Chondrocyte (in vitro differentiated cells): ENCODE data around the gene ZNF879. TPM values are rescaled to one million over a fixed set of nuclear protein-coding genes. Genes with fewer than 3 reads are reported as not detected.

ENCODE experiments used
- DNase-seq: peaks from one replicate; pipeline ENCODE4 v3.0.0; 2021; ENCODE audit warnings: mixed read lengths, low spot score
- H3K27ac Mint-ChIP-seq: one replicate; pipeline ENCODE4 v1.8.0; 2021; ENCODE audit warnings: mild to moderate bottlenecking, moderate library complexity, mixed read lengths; ENCODE audit not compliant: unreplicated experiment
- H3K27me3 Mint-ChIP-seq: 2 replicates; pipeline ENCODE4 v1.8.0; 2021; ENCODE audit warnings: low read depth, mixed read lengths
- H3K36me3 Mint-ChIP-seq: 2 replicates; pipeline ENCODE4 v1.8.0; 2021; ENCODE audit warnings: low read depth, mixed read lengths
- H3K4me1 Mint-ChIP-seq: 2 replicates; pipeline ENCODE4 v1.8.0; 2021; ENCODE audit warnings: low read depth, mild to moderate bottlenecking, mixed read lengths
- H3K4me3 Mint-ChIP-seq: one replicate; pipeline ENCODE4 v1.8.0; 2021; ENCODE audit warnings: mild to moderate bottlenecking, moderate library complexity, mixed read lengths; ENCODE audit not compliant: unreplicated experiment
- H3K9me3 Mint-ChIP-seq: 2 replicates; pipeline ENCODE4 v1.8.0; 2021; ENCODE audit warnings: low read depth, mixed read lengths
- CTCF ChIP-seq: fragments of 200-600 bp; sonication (generic); IDR thresholded peaks from 2 replicates; pipeline ENCODE4 v1.5.0; 2021; ENCODE audit warnings: antibody characterized with exemption, mild to moderate bottlenecking, moderate library complexity
- long read RNA-seq: library from polyadenylated mRNA; stranded (forward); transcript quantifications from one replicate; pipeline ENCODE4 v2.0.0, GENCODE V29; 2021
- total RNA-seq: library from RNA; stranded (reverse); gene quantifications from 3 replicates; pipeline ENCODE4 v1.2.1, GENCODE V29; 2021

Gene ZNF879
- total RNA-seq: 2.9 to 4.2 TPM (median 4.1 TPM) in 3 replicates
- long read RNA-seq, partial matches to known transcripts: 0 of 3 reads
- long read RNA-seq, other reads (novel, unspliced or antisense): 1 of 3 reads

DNA sequence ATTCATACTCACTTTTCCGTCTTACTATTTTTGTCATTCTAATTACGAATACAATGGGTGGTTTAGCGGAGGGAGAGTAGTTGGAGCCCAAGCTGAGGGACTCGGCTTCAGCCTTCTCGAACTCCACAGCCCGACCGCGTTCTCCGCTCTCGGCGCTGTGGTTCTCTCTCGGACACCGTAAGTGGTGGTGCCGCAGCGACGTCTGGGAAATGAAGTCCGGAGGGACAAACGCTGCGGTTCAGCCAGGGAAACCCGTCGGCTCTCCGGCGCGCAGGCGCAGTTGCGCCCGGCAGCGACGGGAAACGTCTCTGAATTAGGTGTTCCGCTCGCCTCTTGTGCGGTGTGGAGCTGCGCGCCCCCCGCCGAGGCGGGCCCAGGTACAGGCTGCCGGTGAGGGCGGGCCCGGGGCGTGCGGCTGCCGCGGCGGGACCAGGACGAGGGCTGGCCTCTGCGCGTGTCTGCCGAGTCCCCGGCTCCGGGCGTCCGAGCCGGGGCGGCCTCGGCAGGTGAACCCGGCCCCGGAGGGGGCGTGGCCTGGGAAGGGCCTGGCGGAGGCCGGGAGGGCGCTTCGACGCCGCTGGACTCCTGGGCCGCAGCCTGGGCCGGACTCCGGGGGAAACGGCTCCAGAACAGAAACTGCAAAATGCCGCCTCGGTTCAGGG lies at the start of gene ZNF879:
Gene ZNF879 (plus strand): TSS at position 277 of the 662 bp plus-strand sequence. CDS start 1,201 bp downstream, outside the sequence.
- Mint-ChIP-seq H3K36me3 (peaks cover 23% of the 10 kb centered on the region), H3K27ac (peak within 1 kb of the TSS; percentile 88), H3K4me1 (peaks cover 13% of the 10 kb centered on the region), H3K27me3 (no peaks in the 10 kb centered on the region), H3K9me3 (peaks cover 24% of the 10 kb centered on the region), H3K4me3 (peak within 1 kb of the TSS; percentile 94)
- peak; percentile 97 for DNase-seq
- TF ChIP-seq CTCF: no peak

DNA sequence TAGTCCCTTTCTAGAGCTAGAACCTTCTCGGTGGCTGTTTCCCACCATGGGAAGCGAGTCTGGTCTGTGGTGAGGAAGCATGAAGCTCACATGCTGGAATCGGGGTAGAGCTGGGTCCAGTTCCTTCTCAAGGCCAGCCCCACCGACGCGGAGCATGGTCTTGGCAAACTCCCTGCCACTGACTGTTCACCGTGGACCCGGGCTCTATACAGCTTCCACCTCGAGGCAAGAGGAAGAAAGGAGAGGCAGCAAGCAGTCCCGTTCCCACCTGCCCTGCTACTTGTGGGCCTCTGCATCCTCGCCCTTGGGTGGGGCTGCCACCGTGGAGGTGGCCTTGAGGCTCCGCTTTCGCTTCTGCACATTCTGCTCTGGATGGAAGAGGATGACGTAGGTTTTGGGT lies 42.2 kb upstream of the ZNF879 start:
- peaks cover 64% of the 10 kb centered on the region for H3K9me3 Mint-ChIP-seq
- no peak for TF ChIP-seq CTCF
- peaks cover 2% of the 10 kb centered on the region for H3K36me3 Mint-ChIP-seq
- no peak overlapping the region for H3K27ac Mint-ChIP-seq
- H3K27me3 Mint-ChIP-seq: no peaks in the 10 kb centered on the region
- no peak for DNase-seq
- no peaks in the 10 kb centered on the region for H3K4me1 Mint-ChIP-seq
- H3K4me3 Mint-ChIP-seq: no peak overlapping the region

- H3K4me1 Mint-ChIP-seq: no peaks in the 10 kb centered on the region
- no peak for TF ChIP-seq CTCF
- no peak overlapping the region for H3K4me3 Mint-ChIP-seq
- DNase-seq: no peak
- no peak overlapping the region for H3K27ac Mint-ChIP-seq
- H3K36me3 Mint-ChIP-seq: peaks cover 2% of the 10 kb centered on the region
- H3K9me3 Mint-ChIP-seq: peaks cover 58% of the 10 kb centered on the region
- no peaks in the 10 kb centered on the region for H3K27me3 Mint-ChIP-seq
Observed at GRCh38 chr5:178982941-178983340, 40.7 kb upstream of the ZNF879 start.

DNA sequence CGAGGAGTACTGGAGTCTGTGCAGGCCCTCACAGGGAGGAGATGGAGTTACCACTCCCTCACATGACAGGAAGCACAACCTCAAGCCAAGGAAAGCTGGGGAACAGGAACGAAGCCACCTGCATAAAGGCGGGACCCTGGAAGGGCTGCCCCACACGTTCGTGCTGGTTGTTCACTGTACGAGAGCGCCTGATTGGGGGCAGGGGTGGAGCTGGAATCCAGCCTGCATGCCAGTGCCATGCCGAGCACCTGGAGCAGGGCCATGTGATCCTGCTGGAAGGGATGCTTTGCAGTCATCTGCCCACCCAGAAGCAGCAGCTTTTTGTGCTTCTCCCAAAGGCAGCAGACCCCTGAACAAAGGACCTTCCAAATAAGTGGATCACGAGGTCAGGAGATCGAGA lies 39.9 kb upstream of the ZNF879 start:
- H3K9me3 Mint-ChIP-seq: peaks cover 52% of the 10 kb centered on the region
- H3K27me3 Mint-ChIP-seq: no peaks in the 10 kb centered on the region
- TF ChIP-seq CTCF: no peak
- no peak for DNase-seq
- no peak overlapping the region for H3K4me3 Mint-ChIP-seq
- peaks cover 2% of the 10 kb centered on the region for H3K36me3 Mint-ChIP-seq
- H3K27ac Mint-ChIP-seq: no peak overlapping the region
- no peaks in the 10 kb centered on the region for H3K4me1 Mint-ChIP-seq

DNA sequence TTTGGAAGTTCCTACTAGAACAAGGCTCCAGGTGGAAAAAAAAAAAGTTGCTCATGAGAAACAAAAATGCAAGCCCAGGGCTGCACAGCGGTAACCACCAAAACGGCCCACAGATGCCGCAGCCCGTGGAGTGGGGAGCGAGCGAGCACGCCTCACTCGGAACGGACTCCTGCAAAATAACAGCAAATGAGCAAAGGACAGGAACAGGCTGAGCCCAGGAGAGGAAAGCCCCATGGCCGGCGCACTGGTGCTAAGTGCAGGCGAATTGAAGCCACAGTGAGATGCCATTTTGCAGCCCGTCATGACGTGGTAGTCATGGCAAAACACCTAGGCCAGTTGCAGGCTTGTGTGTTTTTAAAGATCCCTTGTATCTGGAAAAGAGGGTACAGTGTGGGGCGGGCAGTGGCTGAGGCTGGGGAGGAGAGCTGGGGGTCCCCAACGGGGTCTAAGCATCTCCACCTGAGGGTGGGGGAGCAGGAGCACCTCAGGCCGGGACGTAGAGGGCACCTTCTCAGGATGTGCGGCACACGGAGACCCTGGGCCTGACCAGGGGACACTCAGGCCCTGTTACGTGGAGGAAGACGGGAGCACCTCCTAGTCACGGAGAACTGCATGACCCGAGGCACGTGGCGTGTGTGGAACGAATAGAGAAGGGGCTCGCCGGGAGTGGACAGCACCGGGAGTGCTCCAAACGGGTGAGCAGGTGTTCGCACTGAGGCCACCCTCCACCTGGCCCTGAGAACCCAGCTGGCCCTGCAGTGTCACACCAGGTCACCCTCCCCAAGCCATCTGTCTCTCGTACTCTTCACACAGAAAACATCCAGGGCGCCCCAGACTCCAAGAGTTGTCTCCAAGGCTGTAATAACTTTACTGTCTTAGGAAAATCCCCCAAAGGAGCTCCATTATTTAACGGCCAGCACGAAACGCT lies 39.2 kb upstream of the ZNF879 start:
- no peak for DNase-seq
- no peak overlapping the region for H3K4me3 Mint-ChIP-seq
- H3K36me3 Mint-ChIP-seq: peaks cover 2% of the 10 kb centered on the region

More for the DNA sequence above, 39.2 kb upstream of the ZNF879 start:
- Mint-ChIP-seq H3K27me3 (no peaks in the 10 kb centered on the region), H3K9me3 (peaks cover 49% of the 10 kb centered on the region), H3K27ac (no peak overlapping the region), H3K4me1 (no peaks in the 10 kb centered on the region)
- TF ChIP-seq CTCF: no peak
